Osteocyte (in vitro differentiated cells): ENCODE data around the gene CDCA8. TPM values are rescaled to one million over a fixed set of nuclear protein-coding genes. Genes with fewer than 3 reads are reported as not detected.

Experiments used
- DNase-seq: peaks from one replicate; pipeline ENCODE4 v3.0.0; 2021; ENCODE audit warnings: mixed read lengths; ENCODE audit not compliant: unreplicated experiment; ENCODE audit errors: extremely low spot score
- H3K27ac Mint-ChIP-seq: one replicate; pipeline ENCODE4 v1.8.0; 2021; ENCODE audit warnings: mild to moderate bottlenecking, mixed read lengths; ENCODE audit not compliant: unreplicated experiment
- H3K27me3 Mint-ChIP-seq: one replicate; pipeline ENCODE4 v1.8.0; 2021; ENCODE audit warnings: mixed read lengths; ENCODE audit not compliant: unreplicated experiment
- H3K36me3 Mint-ChIP-seq: one replicate; pipeline ENCODE4 v1.8.0; 2021; ENCODE audit warnings: mixed read lengths; ENCODE audit not compliant: unreplicated experiment
- H3K4me1 Mint-ChIP-seq: one replicate; pipeline ENCODE4 v1.8.0; 2021; ENCODE audit warnings: mixed read lengths; ENCODE audit not compliant: unreplicated experiment
- H3K4me3 Mint-ChIP-seq: one replicate; pipeline ENCODE4 v1.8.0; 2021; ENCODE audit warnings: mild to moderate bottlenecking, moderate library complexity, mixed read lengths; ENCODE audit not compliant: unreplicated experiment
- H3K9me3 Mint-ChIP-seq: one replicate; pipeline ENCODE4 v1.8.0; 2021; ENCODE audit warnings: mixed read lengths; ENCODE audit not compliant: unreplicated experiment
- CTCF ChIP-seq: fragments of 200-600 bp; sonication (generic); IDR thresholded peaks from 2 replicates; pipeline ENCODE4 v1.5.0; 2021; ENCODE audit warnings: antibody characterized with exemption, mild to moderate bottlenecking, moderate library complexity
- total RNA-seq: library from RNA; stranded (reverse); gene quantifications from 2 replicates; pipeline ENCODE4 v1.2.1, GENCODE V29; 2021

Gene CDCA8
- total RNA-seq, 1 donor from 2014 or later, result 7.6 TPM

DNA sequence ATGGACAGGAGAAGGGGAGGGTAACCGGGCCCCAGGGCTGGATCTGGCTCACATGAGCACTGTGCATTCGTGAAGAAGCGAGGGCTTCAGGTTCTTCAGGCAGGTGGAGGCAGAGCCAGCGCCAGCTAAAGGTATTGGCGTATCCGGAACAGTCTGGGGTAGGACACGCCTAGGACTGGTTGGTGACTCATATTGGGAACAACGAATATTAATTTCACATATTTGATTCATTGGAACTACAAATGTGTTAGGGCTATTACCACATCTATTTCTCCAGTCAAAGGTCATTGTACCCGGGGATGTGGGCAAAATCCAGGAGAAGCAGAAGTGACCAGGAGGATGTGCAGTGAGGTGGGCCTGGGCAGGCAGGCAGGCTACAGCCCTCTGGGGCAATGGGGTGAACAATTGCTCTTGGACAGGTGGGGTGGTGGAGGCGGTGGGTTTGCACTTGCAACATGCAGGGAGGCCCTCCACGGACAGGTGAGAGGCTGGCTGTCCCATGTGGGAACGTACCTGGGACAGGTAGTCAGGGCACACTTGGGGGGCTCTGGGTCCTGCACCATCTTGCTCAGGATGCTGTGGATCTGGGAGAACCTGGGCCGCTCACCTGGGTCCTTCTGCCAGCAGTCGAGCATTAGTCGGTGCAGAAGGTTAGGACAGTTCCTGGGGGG lies 26.7 kb downstream of the CDCA8 start:
- H3K27me3 Mint-ChIP-seq, result peaks cover 3% of the 10 kb centered on the region
- no peak for DNase-seq
- H3K36me3 Mint-ChIP-seq, result no peaks in the 10 kb centered on the region
- H3K9me3 Mint-ChIP-seq, result no peaks in the 10 kb centered on the region
- H3K4me3 Mint-ChIP-seq, result no peak overlapping the region
- no peaks in the 10 kb centered on the region for H3K4me1 Mint-ChIP-seq
- no peak overlapping the region for H3K27ac Mint-ChIP-seq
- TF ChIP-seq CTCF, result no peak

GRCh38 chr1:37719572-37720195 lies 27.4 kb downstream of the CDCA8 start:
- H3K4me1 Mint-ChIP-seq, result no peaks in the 10 kb centered on the region
- DNase-seq, result no peak
- H3K27me3 Mint-ChIP-seq, result peaks cover 3% of the 10 kb centered on the region
- no peaks in the 10 kb centered on the region for H3K36me3 Mint-ChIP-seq
- TF ChIP-seq CTCF, result no peak
- H3K27ac Mint-ChIP-seq, result no peak overlapping the region
- no peaks in the 10 kb centered on the region for H3K9me3 Mint-ChIP-seq
- H3K4me3 Mint-ChIP-seq, result no peak overlapping the region

DNA sequence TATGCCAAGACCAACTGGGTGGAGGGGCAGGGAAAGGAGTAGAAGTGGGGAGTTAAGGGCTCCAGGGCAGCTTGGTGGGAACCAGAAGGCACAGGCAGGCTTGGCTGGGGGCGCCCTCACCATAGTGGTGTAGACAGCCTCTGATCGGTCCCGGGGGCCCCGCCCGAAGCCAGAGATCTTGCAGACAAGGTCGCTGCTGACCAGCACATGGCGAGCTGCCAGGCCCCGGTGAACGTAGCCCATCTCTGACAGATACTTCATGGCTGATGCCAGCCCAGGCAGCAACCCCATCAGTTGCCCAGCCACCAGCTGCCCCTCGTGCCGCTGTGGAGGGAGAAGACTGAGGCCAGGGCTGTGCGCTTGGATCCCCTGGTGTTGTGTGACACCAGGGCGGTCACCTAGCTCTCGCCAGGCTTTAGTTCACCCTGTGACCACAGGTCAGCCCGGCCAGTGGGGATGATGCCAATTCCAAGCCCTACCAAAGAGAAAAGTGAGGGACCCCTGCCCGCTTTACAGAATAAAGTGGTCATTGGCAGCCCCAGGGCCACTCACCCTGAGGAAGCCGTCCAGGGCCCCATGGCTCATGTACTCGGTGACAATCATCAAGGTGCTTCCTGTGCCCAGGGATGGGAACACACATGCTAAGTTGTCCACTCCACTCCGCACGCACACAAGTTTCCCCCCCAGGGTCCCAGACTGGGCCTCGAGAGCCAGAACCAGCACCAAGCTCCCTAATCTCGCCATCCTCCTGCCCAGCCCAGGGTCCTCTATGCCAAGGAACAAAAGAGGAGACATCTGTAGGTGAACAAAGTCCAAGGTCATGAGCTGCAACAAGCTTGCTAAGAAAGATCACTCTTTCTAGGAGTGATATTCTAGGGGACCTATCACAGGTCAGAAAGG lies 28.2 kb downstream of the CDCA8 start:
- Mint-ChIP-seq H3K4me1 (no peaks in the 10 kb centered on the region), H3K4me3 (no peak overlapping the region), H3K27ac (no peak overlapping the region), H3K27me3 (peaks cover 5% of the 10 kb centered on the region), H3K9me3 (no peaks in the 10 kb centered on the region), H3K36me3 (no peaks in the 10 kb centered on the region)
- DNase-seq, result no peak
- TF ChIP-seq CTCF, result no peak

- no peaks in the 10 kb centered on the region for H3K4me1 Mint-ChIP-seq
- no peaks in the 10 kb centered on the region for H3K9me3 Mint-ChIP-seq
- TF ChIP-seq CTCF, result no peak
- H3K27ac Mint-ChIP-seq, result no peak overlapping the region
- no peak overlapping the region for H3K4me3 Mint-ChIP-seq
- DNase-seq, result no peak
- H3K27me3 Mint-ChIP-seq, result peaks cover 8% of the 10 kb centered on the region
- no peaks in the 10 kb centered on the region for H3K36me3 Mint-ChIP-seq
Observed at GRCh38 chr1:37721565-37721964, 29.2 kb downstream of the CDCA8 start.
